ENCODE results near the gene CLCN1.

- no peak for TF ChIP-seq EZH2 (IDR thresholded peaks at IDR 0.05; ENCODE audit: borderline replicate concordance, low read depth, low read length, severe bottlenecking)
- TF ChIP-seq CTCF (IDR thresholded peaks at IDR 0.05; ENCODE audit: borderline replicate concordance, extremely low read depth, low read length, poor library complexity, severe bottlenecking), result no peak
Observed at GRCh38 chr7:143397710-143398530, 82.0 kb downstream of the CLCN1 start.
